DND-41 (cell line): ENCODE measurements around the gene CCDC73.

Source experiments
- ATAC-seq: fragments of 200-7000 bp; cut with Tn5 transposase; 3 replicates; pipeline ENCODE4 v1.9.1; 2021; ENCODE audit warnings: low read depth; ENCODE audit not compliant: insufficient read depth
- DNase-seq: peaks from one replicate; pipeline ENCODE4 v3.0.0-alpha.2; 2020
- H2AFZ ChIP-seq: 2 replicates; pipeline ENCODE4 v1.6.0; 2012; ENCODE audit warnings: low read depth, low read length
- H3K27ac ChIP-seq: 2 replicates; pipeline ENCODE4 v1.5.1; 2012; ENCODE audit warnings: low read length, inconsistent platforms
- H3K27me3 ChIP-seq: fragments of 200-600 bp; sonication (generic); 2 replicates; pipeline ENCODE4 v1.6.0; 2012; ENCODE audit warnings: low read length, mild to moderate bottlenecking, inconsistent platforms; ENCODE audit not compliant: insufficient read depth, poor library complexity
- H3K36me3 ChIP-seq: 2 replicates; pipeline ENCODE4 v1.5.1; 2012; ENCODE audit warnings: low read length, inconsistent platforms; ENCODE audit not compliant: insufficient read depth
- H3K4me1 ChIP-seq: 2 replicates; pipeline ENCODE4 v1.5.1; 2012; ENCODE audit warnings: mild to moderate bottlenecking, low read length; ENCODE audit not compliant: insufficient read depth
- H3K4me2 ChIP-seq: 2 replicates; pipeline ENCODE4 v1.6.0; 2012; ENCODE audit warnings: mild to moderate bottlenecking, moderate library complexity, low read length, inconsistent platforms; ENCODE audit not compliant: insufficient read depth
- H3K4me3 ChIP-seq, 2 experiments: fragments of 200-600 bp in 1 of 2; shearing (Covaris generic) in 1 of 2; 2 replicates each; pipeline ENCODE4 v1.5.1; 2012 to 2016; ENCODE audit warnings: inconsistent platforms in 2 of 2, low read length in 2 of 2, mild to moderate bottlenecking in 2 of 2, low read depth in 1 of 2, moderate library complexity in 1 of 2
- H3K79me2 ChIP-seq: 2 replicates; pipeline ENCODE4 v1.6.0; 2012; ENCODE audit warnings: low read length, inconsistent platforms; ENCODE audit not compliant: insufficient read depth
- H3K9ac ChIP-seq: 2 replicates; pipeline ENCODE4 v1.6.0; 2012; ENCODE audit warnings: low read depth, mild to moderate bottlenecking, inconsistent platforms, low read length, moderate library complexity
- H3K9me3 ChIP-seq: 2 replicates; pipeline ENCODE4 v1.5.1; 2012; ENCODE audit warnings: low read length, moderate library complexity, mild to moderate bottlenecking, inconsistent platforms; ENCODE audit not compliant: insufficient read depth, severe bottlenecking
- H4K20me1 ChIP-seq: 2 replicates; pipeline ENCODE4 v1.6.0; 2012; ENCODE audit warnings: low read length; ENCODE audit not compliant: insufficient read depth
- CTCF ChIP-seq: IDR thresholded peaks from 2 replicates; pipeline ENCODE4 v1.5.1; 2012; ENCODE audit warnings: borderline replicate concordance, low read length, moderate library complexity, mild to moderate bottlenecking; ENCODE audit not compliant: poor library complexity, severe bottlenecking; ENCODE audit errors: extremely low read depth
- EZH2 ChIP-seq: IDR thresholded peaks from 3 replicates; pipeline ENCODE4 v1.6.1; 2012; ENCODE audit warnings: borderline replicate concordance, low read depth, mild to moderate bottlenecking, moderate library complexity, low read length, inconsistent platforms; ENCODE audit not compliant: severe bottlenecking

The CCDC73 gene

GRCh38 chr11:32659672-32660071 is 134.8 kb downstream of the CCDC73 start:
- ATAC-seq (peak; percentile 24; the same call in 1 of the 3 replicates), DNase-seq (no peak)
- Histone ChIP-seq H2AFZ (no peak overlapping the region), H3K4me1 (no peaks in the 10 kb centered on the region), H3K79me2 (no peaks in the 10 kb centered on the region), H3K27ac (no peak overlapping the region), H3K4me2 (no peak overlapping the region), H3K36me3 (no peaks in the 10 kb centered on the region), H3K9ac (no peak overlapping the region), H4K20me1 (no peaks in the 10 kb centered on the region), H3K4me3 (no peak overlapping the region), H3K9me3 (no peaks in the 10 kb centered on the region), H3K27me3 (no peaks in the 10 kb centered on the region)
- TF ChIP-seq EZH2: no peak
- no peak for TF ChIP-seq CTCF

- no peaks in the 10 kb centered on the region for H3K27me3 ChIP-seq
- no peaks in the 10 kb centered on the region for H3K4me1 ChIP-seq
- H3K79me2 ChIP-seq: no peaks in the 10 kb centered on the region
- TF ChIP-seq CTCF (no peak), EZH2 (no peak)
- no peak overlapping the region for H3K9ac ChIP-seq
- no peak overlapping the region for H2AFZ ChIP-seq
- H3K36me3 ChIP-seq: no peaks in the 10 kb centered on the region
- ATAC-seq (no peak), DNase-seq (no peak)
- no peaks in the 10 kb centered on the region for H3K9me3 ChIP-seq
- no peak overlapping the region for H3K4me3 ChIP-seq
- no peaks in the 10 kb centered on the region for H4K20me1 ChIP-seq
- H3K27ac ChIP-seq: no peak overlapping the region
- no peak overlapping the region for H3K4me2 ChIP-seq
Measured at GRCh38 chr11:32658639-32659406, 135.6 kb downstream of the CCDC73 start.

GRCh38 chr11:32643526-32643925 is 150.9 kb downstream of the CCDC73 start:
- DNase-seq (no peak), ATAC-seq (no peak)
- H3K4me3 ChIP-seq: no peak overlapping the region
- H3K27ac ChIP-seq: no peak overlapping the region
- no peaks in the 10 kb centered on the region for H3K36me3 ChIP-seq
- H3K79me2 ChIP-seq: no peaks in the 10 kb centered on the region
- no peaks in the 10 kb centered on the region for H3K9me3 ChIP-seq
- H3K9ac ChIP-seq: no peak overlapping the region
- no peaks in the 10 kb centered on the region for H3K4me1 ChIP-seq
- TF ChIP-seq EZH2 (no peak), CTCF (no peak)
- no peak overlapping the region for H3K4me2 ChIP-seq
- no peaks in the 10 kb centered on the region for H3K27me3 ChIP-seq
- no peak overlapping the region for H2AFZ ChIP-seq
- no peaks in the 10 kb centered on the region for H4K20me1 ChIP-seq
